H1 (cell line): ENCODE data around the gene OSBPL2. TPM values are rescaled to one million over a fixed set of nuclear protein-coding genes. Genes with fewer than 3 reads are reported as not detected.
A peak's percentile ranks its signal among the peaks of the same experiment; 100 is the strongest.

Source experiments
- CTCF ChIA-PET: fragments of 300-600 bp; sonication (Branson Sonifier 250); formaldehyde crosslinking; loops from one replicate; lab custom pipeline; 2021; ENCODE audit not compliant: partially characterized antibody; lab: Charles Lee
- POLR2A ChIA-PET: fragments of 300-600 bp; sonication (Branson Sonifier 250); formaldehyde crosslinking; loops from one replicate; lab custom pipeline; 2021; ENCODE audit warnings: inconsistent platforms; ENCODE audit not compliant: partially characterized antibody; lab: Charles Lee
- DNase-seq, 2 experiments: peaks; one replicate each; pipeline versions ENCODE4 v3.0.0 to v3.0.0-alpha.2; 2010 to 2022; ENCODE audit warnings: low spot score in 2 of 2, low read depth in 1 of 2, mixed read lengths in 1 of 2
- FAIRE-seq: peaks from 2 replicates; lab custom pipeline; 2011; peaks lifted over from hg19 to GRCh38; lab: Jason Lieb, UNC
- H2AFZ ChIP-seq: 2 replicates; pipeline ENCODE4 v1.8.1; 2012; ENCODE audit warnings: low read length, inconsistent platforms
- H2AK5ac ChIP-seq: 2 replicates; pipeline ENCODE4 v1.6.1; 2013; ENCODE audit warnings: low read depth, low read length
- H2BK120ac ChIP-seq: replicated peaks from 2 replicates; pipeline ENCODE3; 2013; ENCODE audit warnings: low read depth, low read length, inconsistent platforms
- H2BK12ac ChIP-seq: 2 replicates; pipeline ENCODE4 v1.6.1; 2013; ENCODE audit warnings: low read depth, low read length
- H2BK15ac ChIP-seq: 2 replicates; pipeline ENCODE4 v1.6.1; 2013; ENCODE audit warnings: low read length
- H2BK20ac ChIP-seq: 2 replicates; pipeline ENCODE4 v1.6.1; 2013; ENCODE audit warnings: low read length
- H2BK5ac ChIP-seq: 2 replicates; pipeline ENCODE4 v1.6.1; 2013; ENCODE audit warnings: low read depth, low read length
- H3K14ac ChIP-seq: 2 replicates; pipeline ENCODE4 v1.6.1; 2013; ENCODE audit warnings: inconsistent platforms; ENCODE audit not compliant: insufficient read length
- H3K18ac ChIP-seq: 2 replicates; pipeline ENCODE4 v1.6.1; 2013; ENCODE audit warnings: low read length; ENCODE audit errors: extremely low read depth
- H3K23ac ChIP-seq: 2 replicates; pipeline ENCODE4 v1.6.1; 2013; ENCODE audit warnings: inconsistent platforms; ENCODE audit not compliant: insufficient read length
- H3K23me2 ChIP-seq: 2 replicates; pipeline ENCODE4 v1.6.1; 2013; ENCODE audit warnings: low read depth, low read length
- H3K27ac ChIP-seq: 2 replicates; pipeline ENCODE4 v1.6.1; 2011; ENCODE audit warnings: low read depth, low read length, inconsistent platforms
- H3K27me3 ChIP-seq, 4 experiments: replicated peaks in 1 of 4; 1 replicate in 1 of 4; 2 replicates in 3 of 4; pipeline versions ENCODE4 v1.6.1 to v1.8.1; 2011 to 2013; ENCODE audit warnings: low read length in 3 of 4, mild to moderate bottlenecking in 3 of 4, inconsistent platforms in 2 of 4, mixed read lengths in 2 of 4, moderate library complexity in 1 of 4; ENCODE audit not compliant: control insufficient read depth in 3 of 4, insufficient read depth in 3 of 4; ENCODE audit errors: extremely low read depth in 1 of 4
- H3K36me3 ChIP-seq, 4 experiments: 2 replicates each; pipeline versions ENCODE4 v1.6.1 to v1.8.1; 2011 to 2013; ENCODE audit warnings: mild to moderate bottlenecking in 4 of 4, low read length in 3 of 4, moderate library complexity in 2 of 4, control low read depth in 1 of 4, inconsistent platforms in 1 of 4; ENCODE audit not compliant: insufficient read depth in 4 of 4, control insufficient read depth in 2 of 4
- H3K4ac ChIP-seq: replicated peaks from 2 replicates; pipeline ENCODE3; 2013; ENCODE audit warnings: low read length, low read depth, mixed read lengths, inconsistent platforms; ENCODE audit not compliant: insufficient read length
- H3K4me1 ChIP-seq, 4 experiments: replicated peaks in 1 of 4; 1 replicate in 1 of 4; 2 replicates in 3 of 4; pipeline versions ENCODE4 v1.6.1 to v1.8.1; 2011 to 2013; ENCODE audit warnings: low read length in 3 of 4, inconsistent platforms in 2 of 4, mixed read lengths in 1 of 4; ENCODE audit not compliant: insufficient read depth in 4 of 4, control insufficient read depth in 3 of 4
- H3K4me2 ChIP-seq, 2 experiments: 2 replicates each; pipeline versions ENCODE4 v1.6.1 to v1.8.1; 2011 to 2013; ENCODE audit warnings: low read depth in 2 of 2, low read length in 2 of 2, control low read depth in 1 of 2, inconsistent platforms in 1 of 2, mild to moderate bottlenecking in 1 of 2; ENCODE audit not compliant: insufficient read depth in 1 of 2
- H3K4me3 ChIP-seq, 4 experiments: fragments of 200-600, 300-600 bp in 1 of 4; sonication (generic), shearing (Covaris generic), sonication (Bioruptor Twin) in 1 of 4; 2 replicates each; pipeline versions ENCODE4 v1.5.1 to v1.8.1; 2011 to 2016; ENCODE audit warnings: low read length in 4 of 4, low read depth in 3 of 4, control low read depth in 2 of 4, inconsistent platforms in 2 of 4, mild to moderate bottlenecking in 2 of 4, mixed read lengths in 1 of 4, moderate library complexity in 1 of 4; ENCODE audit not compliant: insufficient read depth in 2 of 4; ENCODE audit errors: extremely low read depth in 1 of 4
- H3K56ac ChIP-seq: replicated peaks from 2 replicates; pipeline ENCODE3; 2013; ENCODE audit warnings: low read depth, mild to moderate bottlenecking, mixed read lengths, low read length, inconsistent platforms; ENCODE audit not compliant: insufficient read length
- H3K79me1 ChIP-seq: 2 replicates; pipeline ENCODE4 v1.6.1; 2013; ENCODE audit warnings: low read depth, low read length, control low read depth
- H3K79me2 ChIP-seq, 2 experiments: 2 replicates each; pipeline versions ENCODE4 v1.6.1 to v1.8.1; 2012 to 2013; ENCODE audit warnings: low read length in 2 of 2, mild to moderate bottlenecking in 2 of 2, inconsistent platforms in 1 of 2; ENCODE audit not compliant: insufficient read depth in 2 of 2, control insufficient read depth in 1 of 2
- H3K9ac ChIP-seq, 4 experiments: replicated peaks in 1 of 4; 1 replicate in 1 of 4; 2 replicates in 3 of 4; pipeline versions ENCODE4 v1.6.1 to v1.8.1; 2011 to 2013; ENCODE audit warnings: low read depth in 3 of 4, low read length in 3 of 4, control low read depth in 2 of 4, mild to moderate bottlenecking in 2 of 4, moderate library complexity in 2 of 4, inconsistent platforms in 1 of 4; ENCODE audit errors: extremely low read depth in 1 of 4
- H3K9me3 ChIP-seq, 2 experiments: 2 replicates each; pipeline versions ENCODE4 v1.6.1 to v1.8.1; 2012 to 2013; ENCODE audit warnings: mild to moderate bottlenecking in 2 of 2, moderate library complexity in 2 of 2, control low read depth in 1 of 2, inconsistent platforms in 1 of 2, low read depth in 1 of 2, low read length in 1 of 2, mixed read lengths in 1 of 2; ENCODE audit not compliant: insufficient read depth in 2 of 2
- H4K20me1 ChIP-seq, 2 experiments: replicated peaks in 1 of 2; 2 replicates each; pipeline versions ENCODE3 to v1.8.1; 2011 to 2013; ENCODE audit warnings: inconsistent platforms in 2 of 2, low read length in 2 of 2, mild to moderate bottlenecking in 1 of 2; ENCODE audit not compliant: insufficient read depth in 2 of 2, control insufficient read depth in 1 of 2
- H4K5ac ChIP-seq: 2 replicates; pipeline ENCODE4 v1.6.1; 2013; ENCODE audit warnings: low read length, low read depth, mixed read lengths, inconsistent platforms; ENCODE audit not compliant: insufficient read length
- H4K8ac ChIP-seq: 2 replicates; pipeline ENCODE4 v1.8.0; 2013; ENCODE audit warnings: mild to moderate bottlenecking, moderate library complexity, low read length, inconsistent platforms; ENCODE audit not compliant: insufficient read depth; ENCODE audit errors: extremely low read depth
- H4K91ac ChIP-seq: replicated peaks from 2 replicates; pipeline ENCODE3; 2013; ENCODE audit warnings: low read length, mixed read lengths, inconsistent platforms; ENCODE audit not compliant: insufficient read length
- ATF3 ChIP-seq: IDR thresholded peaks from 2 replicates; pipeline ENCODE4 v1.6.1; 2011; ENCODE audit warnings: low read depth, mild to moderate bottlenecking, low read length; ENCODE audit not compliant: insufficient read depth
- CBX5 ChIP-seq: fragments of 300-800, 300-1000 bp; sonication (generic); IDR thresholded peaks from 2 replicates; pipeline ENCODE4 v1.7.1; 2016; ENCODE audit warnings: antibody characterized with exemption, low read length, low read depth
- CBX8 ChIP-seq: fragments of 300-800, 300-1000 bp; sonication (generic); IDR thresholded peaks from 2 replicates; pipeline ENCODE4 v1.7.1; 2016; ENCODE audit warnings: low read depth, low read length, borderline replicate concordance
- CHD1 ChIP-seq: IDR thresholded peaks from 2 replicates; pipeline ENCODE4 v1.6.1; 2012; ENCODE audit warnings: low read depth, low read length, improper control_type of control experiment
- CTCF ChIP-seq, 3 experiments: IDR thresholded peaks; 1 replicate in 2 of 3; 2 replicates in 1 of 3; pipeline versions ENCODE4 v1.5.1 to v1.6.1; 2011; ENCODE audit warnings: low read length in 3 of 3, mild to moderate bottlenecking in 3 of 3, inconsistent platforms in 2 of 3, low read depth in 1 of 3, moderate library complexity in 1 of 3; ENCODE audit not compliant: insufficient read depth in 1 of 3; ENCODE audit errors: control extremely low read depth in 1 of 3
- EZH2 ChIP-seq: fragments of 200-600 bp; sonication (generic); IDR thresholded peaks from 2 replicates; pipeline ENCODE4 v1.7.1; 2012; ENCODE audit warnings: low read depth, mild to moderate bottlenecking, moderate library complexity, low read length, inconsistent platforms; ENCODE audit not compliant: severe bottlenecking
- JUND ChIP-seq: IDR thresholded peaks from 2 replicates; pipeline ENCODE4 v1.6.1; 2011; ENCODE audit warnings: mild to moderate bottlenecking, improper control_type of control experiment, low read length
- PHF8 ChIP-seq: fragments of 200-600 bp; sonication (generic); conservative IDR thresholded peaks from 2 replicates; pipeline ENCODE4 v1.7.1; 2012; ENCODE audit warnings: low read depth, mild to moderate bottlenecking, inconsistent platforms, low read length, moderate library complexity
- SIRT6 ChIP-seq: IDR thresholded peaks from one replicate; pipeline ENCODE4 v1.7.1; 2012; ENCODE audit warnings: low read length, inconsistent platforms
- SP2 ChIP-seq: IDR thresholded peaks from 2 replicates; pipeline ENCODE4 v1.6.1; 2012; ENCODE audit warnings: mild to moderate bottlenecking, low read length, inconsistent platforms
- WGBS, 2 experiments: shearing (Covaris generic) in 1 of 2; methylation state at CpG; one replicate each; pipeline versions ENCODE4 v1.1.6 to v1.1.7; 2013 to 2015; ENCODE audit warnings: low lambda C conversion rate in 2 of 2, mixed read lengths in 2 of 2, inconsistent platforms in 1 of 2, low coverage in 1 of 2, missing lambda C conversion rate in 1 of 2; ENCODE audit not compliant: insufficient replicate concordance in 2 of 2, insufficient coverage in 1 of 2, insufficient read length in 1 of 2; ENCODE audit errors: extremely low coverage in 1 of 2, missing lambda C conversion rate in 1 of 2; 5-methylcytosine and 5-hydroxymethylcytosine counted together
- polyA plus RNA-seq, 7 experiments: library from polyadenylated mRNA; depleted of rRNA in 3 of 7; stranded (reverse) in 5 of 7; unstranded in 2 of 7; fragments of >200 nt in 5 of 7; fragments of 200-250 nt in 2 of 7; gene quantifications; 1 replicate in 5 of 7; 2 replicates in 1 of 7; 4 replicates in 1 of 7; pipeline versions ENCODE4 v1.2.1 to v1.2.3, GENCODE V29; 2011 to 2013; ENCODE audit warnings: missing spikeins in 2 of 7, mixed read lengths in 2 of 7
- total RNA-seq: library from RNA; stranded (reverse); fragmentation: NEBNext Ultra II Directional; extraction: Animal tissue kit (Norgen Biotek cat#: 25700); gene quantifications from 2 replicates; pipeline ENCODE4 v1.2.1, GENCODE V29; 2021

OSBPL2 gene
- total and polyA plus RNA-seq, 2 of the 8 experiments (the other 6 are each of a cell fraction or from before 2014, with no cell fraction given) = 11.7 to 42.4 TPM

GRCh38 chr20:62314711-62315302 is 76.5 kb downstream of the OSBPL2 start:
- 95% methylated on average over 20 of the region's 25 CpGs; no CpG with 5 or more reads in 1 of the 2 experiments for WGBS, 2 experiments
- Histone ChIP-seq H3K27me3 (no peaks in the 10 kb centered on the region), H3K23me2 (no peaks in the 10 kb centered on the region), H3K36me3 (peaks cover 44 to 94% (median 78%) of the 10 kb centered on the region in 4 experiments), H4K91ac (no peak overlapping the region), H3K9me3 (peaks cover 0 to 26% of the 10 kb centered on the region in 2 experiments; a peak in 2 of 4 replicates), H3K79me2 (no peaks in the 10 kb centered on the region; a peak in 1 of 4 replicates), H3K23ac (no peak overlapping the region), H2BK15ac (no peak overlapping the region), H2BK5ac (no peak overlapping the region; the same call in 1 of the 2 replicates), H3K4me1 (no peaks in the 10 kb centered on the region), H3K27ac (no peak overlapping the region), H2BK12ac (no peak overlapping the region), H3K14ac (no peak overlapping the region), H3K9ac (no peak overlapping the region), H3K4me3 (no peak overlapping the region), H4K20me1 (peaks cover 0 to 11% of the 10 kb centered on the region in 2 experiments), H2AK5ac (no peak overlapping the region), H2BK120ac (no peak overlapping the region), H3K56ac (no peak overlapping the region), H3K18ac (no peak overlapping the region), H3K79me1 (no peaks in the 10 kb centered on the region), H4K5ac (no peak overlapping the region), H4K8ac (peak overlapping the region; percentile 51; the same call in 1 of the 2 replicates), H2AFZ (no peak overlapping the region), H3K4ac (no peak overlapping the region), H3K4me2 (no peak overlapping the region), H2BK20ac (no peak overlapping the region)
- no peak for DNase-seq
- ChIA-PET POLR2A (interaction anchor here (0.9 to 4.1 kb wide), 8 partner anchors 9 to 86 kb away, joined by 3 to 30 read pairs (median 6); partner anchors contain the start of gene ADRM1), CTCF (interaction anchor here (0.8 to 1.3 kb wide), 4 partner anchors 9 to 74 kb away, joined by 3 to 4 read pairs (median 4); no protein-coding TSS in a partner anchor)
- no peak for FAIRE-seq
- TF ChIP-seq EZH2 (no peak), SIRT6 (no peak), CHD1 (no peak), CTCF (IDR thresholded peaks at IDR 0.05; ENCODE audit: control extremely low read depth in 1 of 3, insufficient read depth in 1 of 3, low read depth in 1 of 3, low read length in 3 of 3) (no peak), PHF8 (no peak), JUND (no peak), ATF3 (no peak), CBX5 (no peak), CBX8 (no peak), SP2 (no peak)
